GM20000 (cell line): ENCODE results near the gene CDKAL1.
"Not testable (repeated sequence)": the region's sequence is repeated elsewhere in the genome, so short reads cannot be mapped to it uniquely, and the experiment has no call there.

Experiments
- DNase-seq: peaks from one replicate; pipeline ENCODE4 v3.0.0; 2012; ENCODE audit warnings: low spot score
- CTCF ChIP-seq: IDR thresholded peaks from 2 replicates; pipeline ENCODE4 v1.5.1; 2012; ENCODE audit warnings: mild to moderate bottlenecking, control low read depth; ENCODE audit errors: extremely low read depth, missing control alignments

CDKAL1 gene

DNA sequence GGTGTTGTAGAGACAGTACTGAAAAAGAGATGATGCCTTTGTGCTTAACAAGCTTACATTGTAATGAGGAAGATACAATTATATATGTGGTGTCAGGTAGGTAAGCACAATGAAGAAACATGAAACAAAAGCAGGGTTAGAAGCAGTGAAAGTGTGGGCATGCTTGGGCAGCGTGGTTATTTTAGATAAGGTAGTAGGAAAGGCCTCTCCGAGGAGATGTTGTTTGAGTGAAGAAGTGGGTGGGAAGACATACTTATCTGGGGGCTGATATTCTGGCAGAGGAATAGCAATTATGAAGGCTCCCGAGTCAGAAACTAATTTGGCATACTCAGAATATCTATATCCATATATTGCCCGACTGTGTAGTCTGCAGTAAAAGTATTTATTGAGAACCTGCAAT, 4.7 kb downstream of the CDKAL1 start:
- DNase-seq: no peak
- TF ChIP-seq CTCF: no peak

DNA sequence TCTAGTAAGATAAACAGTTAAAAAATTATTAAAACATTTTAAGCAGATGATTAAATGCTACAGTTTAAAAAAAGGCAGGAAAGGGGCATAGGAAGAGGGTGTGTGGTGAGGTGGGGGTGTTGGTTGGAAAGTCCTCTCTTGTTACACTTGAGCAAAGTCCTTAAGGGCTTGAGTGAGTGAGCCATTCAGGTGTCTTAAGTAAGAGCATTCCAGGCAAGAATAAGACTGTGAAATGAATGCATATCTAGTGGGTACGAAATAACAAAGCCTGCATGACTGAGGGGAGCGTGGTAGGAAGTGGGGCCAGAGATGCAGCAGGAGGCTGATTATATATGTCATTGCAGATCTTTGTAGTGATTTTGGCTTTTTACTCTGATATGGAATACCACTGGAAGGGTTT, 5.1 kb downstream of the CDKAL1 start:
- DNase-seq: no peak
- no peak for TF ChIP-seq CTCF

DNA sequence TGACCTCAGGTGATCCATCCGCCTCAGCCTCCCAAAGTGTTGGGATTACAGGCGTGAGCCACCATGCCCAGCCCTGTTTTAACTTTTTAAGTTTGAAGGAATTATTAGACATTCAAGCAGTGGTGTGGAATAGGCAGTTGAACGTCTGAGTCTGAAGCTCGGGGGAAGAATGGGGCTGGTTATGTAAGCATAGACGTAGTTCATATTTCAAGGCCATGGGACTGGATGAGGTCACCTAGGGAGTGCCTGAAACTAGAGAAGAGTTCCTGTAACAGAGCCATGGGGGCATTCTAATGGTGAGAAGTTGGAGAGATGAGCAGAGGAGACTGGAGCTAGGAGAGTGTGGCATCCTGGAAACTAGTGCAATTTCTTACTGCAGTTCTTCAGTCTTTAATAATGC, 6.4 kb downstream of the CDKAL1 start:
- TF ChIP-seq CTCF: no peak
- DNase-seq: no peak

- no peak for DNase-seq
- no peak for TF ChIP-seq CTCF
Observed at GRCh38 chr6:20541382-20541781, 7.1 kb downstream of the CDKAL1 start.

DNA sequence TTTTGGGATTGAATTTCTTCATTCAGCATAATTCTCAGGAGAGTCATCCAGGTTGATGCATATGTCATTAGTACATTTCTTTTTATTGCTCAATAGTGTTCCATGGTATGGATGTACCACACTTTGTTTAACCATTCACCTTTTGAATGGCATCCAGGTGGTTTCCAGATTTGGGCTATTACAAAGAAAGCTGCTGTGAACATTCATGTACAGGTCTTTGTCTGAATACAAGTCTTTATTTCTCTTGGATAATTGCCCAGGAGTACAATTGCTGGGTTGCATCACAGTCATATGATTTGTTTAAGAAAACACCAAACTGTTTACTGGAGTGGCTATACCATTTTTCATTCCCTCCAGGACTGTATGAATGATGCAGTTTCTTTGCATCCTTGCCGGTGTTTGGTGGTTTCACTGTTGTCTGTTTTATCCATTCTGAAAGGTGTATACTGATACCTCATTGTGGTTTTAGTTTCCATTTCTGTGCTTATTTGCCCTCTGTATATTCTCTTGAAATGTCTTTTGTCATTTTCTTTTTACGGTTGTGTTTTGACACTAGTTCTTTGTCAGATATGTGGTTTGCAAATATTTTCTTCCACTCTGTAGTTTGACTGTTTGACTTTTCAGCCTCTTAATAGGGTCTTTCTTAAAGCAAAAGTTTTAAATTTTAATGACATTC, 8.8 kb downstream of the CDKAL1 start:
- peak; percentile 45 for DNase-seq
- no peak for TF ChIP-seq CTCF

DNA sequence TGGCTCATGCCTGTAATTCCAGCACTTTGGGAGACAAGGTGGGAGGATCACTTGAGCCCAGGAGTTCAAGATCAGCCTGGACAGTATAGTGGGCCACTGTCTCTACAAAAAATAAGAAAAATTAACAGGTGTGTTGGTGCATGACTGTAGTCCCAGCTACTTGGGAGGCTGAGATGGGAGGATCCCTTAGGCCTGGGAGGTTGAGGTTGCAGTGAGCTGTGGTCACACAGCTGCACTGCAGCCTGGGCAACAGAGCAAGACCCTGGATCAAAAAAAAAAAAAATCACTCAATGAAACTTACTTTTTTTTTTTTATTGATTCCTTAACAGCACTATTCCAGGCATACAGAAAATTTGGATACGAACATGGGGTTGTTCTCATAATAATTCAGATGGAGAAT, 14.0 kb downstream of the CDKAL1 start:
- DNase-seq: no peak
- no peak for TF ChIP-seq CTCF

- not testable (repeated sequence) for DNase-seq
Observed at GRCh38 chr6:20549398-20549797, 15.1 kb downstream of the CDKAL1 start.

DNA sequence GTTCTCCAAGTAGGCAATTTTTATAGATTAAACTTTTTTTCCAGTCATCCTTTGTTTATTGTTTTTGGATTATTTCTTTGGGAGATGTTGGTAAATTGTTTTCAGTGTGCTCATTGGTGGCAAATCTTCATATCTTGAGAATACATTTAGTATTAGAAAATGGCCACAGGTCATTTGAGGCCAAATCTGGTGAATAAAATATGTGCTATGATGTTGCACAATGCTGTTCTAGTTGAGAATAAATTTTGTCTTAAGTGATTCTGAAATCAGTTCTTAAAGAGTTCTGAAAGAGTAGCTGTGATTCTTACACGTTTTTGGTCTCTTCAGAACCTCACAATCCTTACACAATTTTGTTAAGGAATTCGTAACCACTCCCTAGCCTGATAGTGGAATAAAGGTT, 20.1 kb downstream of the CDKAL1 start:
- TF ChIP-seq CTCF: no peak

More for the DNA sequence above, 20.1 kb downstream of the CDKAL1 start:
- no peak for DNase-seq
